Heart left ventricle (tissue), 16 donors: ENCODE data around the gene UBAP2. TPM values are rescaled to one million over a fixed set of nuclear protein-coding genes. Genes with fewer than 3 reads are reported as not detected.

Experiments
- ATAC-seq, 4 donors: fragments of 200-7000 bp; cut with Tn5 transposase; one replicate each; pipeline ENCODE4 v1.9.1; 2020 to 2022; ENCODE audit warnings: moderate library complexity in 4 of 4, mild to moderate bottlenecking in 3 of 4, moderate number of reproducible peaks in 1 of 4
- DNase-seq, 5 donors: peaks; one replicate each; pipeline ENCODE4 v3.0.0-alpha.2; 2020
- H3K27ac ChIP-seq, 12 donors: fragments of 200-600 bp; sonication (generic) in 4 of 12; one replicate each; pipeline versions ENCODE4 v1.5.0 to v1.8.0; 2016 to 2022; ENCODE audit warnings: mild to moderate bottlenecking in 2 of 12
- H3K27me3 ChIP-seq, 9 donors: fragments of 200-600 bp; sonication (generic) in 2 of 9; one replicate each; pipeline versions ENCODE4 v1.5.1 to v1.8.0; 2016 to 2022; ENCODE audit warnings: mild to moderate bottlenecking in 3 of 9
- H3K36me3 ChIP-seq, 9 donors: fragments of 200-600 bp; sonication (generic) in 2 of 9; one replicate each; pipeline versions ENCODE4 v1.5.0 to v1.8.0; 2018 to 2022; ENCODE audit warnings: mild to moderate bottlenecking in 2 of 9
- H3K4me1 ChIP-seq, 12 donors: fragments of 200-600 bp; sonication (generic) in 4 of 12; one replicate each; pipeline versions ENCODE4 v1.5.0 to v1.8.0; 2016 to 2022; ENCODE audit warnings: mild to moderate bottlenecking in 3 of 12
- H3K4me3 ChIP-seq, 12 donors: fragments of 200-600 bp; sonication (generic) in 4 of 12; one replicate each; pipeline versions ENCODE4 v1.5.0 to v1.8.0; 2017 to 2022; ENCODE audit warnings: mild to moderate bottlenecking in 9 of 12, moderate library complexity in 4 of 12
- H3K9me3 ChIP-seq, 12 donors: fragments of 200-600 bp; sonication (generic) in 4 of 12; one replicate each; pipeline versions ENCODE4 v1.5.0 to v1.8.0; 2016 to 2022; ENCODE audit warnings: mild to moderate bottlenecking in 1 of 12
- POLR2A ChIP-seq, 2 donors: fragments of 450-650 bp; IDR thresholded peaks; one replicate each; pipeline ENCODE4 v1.6.1; 2017; ENCODE audit warnings: antibody characterized with exemption in 2 of 2, mild to moderate bottlenecking in 2 of 2, moderate library complexity in 2 of 2
- WGBS, 4 donors: extraction: QIAGEN DNeasy Blood & Tissue Kit in 2 of 4; methylation state at CpG; one replicate each; pipeline versions ENCODE4 v1.1.5 to v1.1.7; 2013 to 2018; 5-methylcytosine and 5-hydroxymethylcytosine counted together
- intact Hi-C, 10 donors: fragments of 100-400 bp; cut with DNase I; formaldehyde crosslinking; loops; one replicate each; pipeline versions ENCODE4 v1.11.1 to v1.14.2; 2022
- polyA plus RNA-seq, 2 donors: library from polyadenylated mRNA; stranded (reverse); fragments of 200-250 nt; gene quantifications; one replicate each; pipeline ENCODE4 v1.2.3, GENCODE V29; 2013
- total RNA-seq, 9 donors: library from RNA; depleted of rRNA in 2 of 9; stranded (reverse); fragments of >200 nt in 2 of 9; fragmentation: NEBNext Ultra II Directional in 3 of 9; extraction: Animal tissue kit (Norgen Biotek cat#: 25700) in 3 of 9; gene quantifications; one replicate each; pipeline versions ENCODE4 v1.1.0 to v1.2.4, GENCODE V29; 2016 to 2023
- TF ChIP-seq, protein P1 (sequence below), 12 donors: fragments of 200-600 bp; sonication (generic) in 4 of 12; IDR thresholded peaks; one replicate each; pipeline versions ENCODE4 v1.5.0 to v1.8.0; 2018 to 2022; ENCODE audit warnings: antibody characterized with exemption in 12 of 12, mild to moderate bottlenecking in 5 of 12
- donor health status: ischemic (EF 13 %, LVEDD 7.1; RV severe dilation, severe dysfunction).
- donor health status: healthy with polysubstance abuse.
- donor health status: DM: no; HTN: yes; CAD: no.
- donor health status: DM: no; HTN: no; CAD: no.
- donor health status: ischemic (EF 25% LVEDD 6.9; RV normal size, moderate dysfunction).
- donor health status: ischemic (EF 25% LVEDD 5.7; RV mildly dilated, moderate dysfunction).
- donor health status: healthy.
- donor health status: DM: yes; HTN: yes; CAD: no.
- donor health status: ischemic (EF 35%, LVEDD 5.7; RV mildly dilated, moderate dysfunction).
- donor health status: nonischemic (EF 11% LVEDD 7.7; RV severe dilation, severe dysfunction).
- donor health status: DM: yes; HTN: yes; CAD: no.
- donor health status: PGD.
- donor health status: ischemic (EF 29% LVEDD 5.4; RV normal size, mild dysfunction).
- donor health status: nonischemic (EF 23%, LVEDD 6.1; RV moderate dilation, normal function).

The UBAP2 gene
- total and polyA plus RNA-seq, 11 donors: 12.9 to 36.2 (median 25.8) TPM

DNA sequence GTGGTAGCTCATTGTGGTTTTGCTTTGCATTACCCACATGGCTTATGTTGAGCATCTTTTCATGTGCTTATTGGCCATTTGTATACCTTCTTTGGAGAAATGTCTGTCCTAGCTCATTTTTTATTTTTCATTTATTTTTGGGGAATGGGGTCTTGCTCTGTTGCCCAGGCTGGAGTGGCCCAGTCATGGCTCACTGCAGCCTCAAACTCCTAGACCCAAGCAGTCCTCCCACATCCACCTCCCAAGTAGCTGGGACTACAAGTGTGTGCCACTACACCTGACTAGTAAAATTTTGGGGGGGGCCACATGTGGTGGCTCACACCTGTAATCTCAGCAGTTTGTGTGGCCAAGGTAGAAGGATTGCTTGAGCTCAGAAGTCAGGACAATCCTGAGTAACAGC is 154.4 kb downstream of the UBAP2 start:
- Histone ChIP-seq H3K4me3 (no peak overlapping the region), H3K4me1 (no peaks in the 10 kb centered on the region), H3K27me3 (no peaks in the 10 kb centered on the region), H3K36me3 (peaks cover 0 to 26% (median 8%) of the 10 kb centered on the region in 9 donors), H3K27ac (no peak overlapping the region), H3K9me3 (no peaks in the 10 kb centered on the region)
- TF ChIP-seq, protein P1, sequence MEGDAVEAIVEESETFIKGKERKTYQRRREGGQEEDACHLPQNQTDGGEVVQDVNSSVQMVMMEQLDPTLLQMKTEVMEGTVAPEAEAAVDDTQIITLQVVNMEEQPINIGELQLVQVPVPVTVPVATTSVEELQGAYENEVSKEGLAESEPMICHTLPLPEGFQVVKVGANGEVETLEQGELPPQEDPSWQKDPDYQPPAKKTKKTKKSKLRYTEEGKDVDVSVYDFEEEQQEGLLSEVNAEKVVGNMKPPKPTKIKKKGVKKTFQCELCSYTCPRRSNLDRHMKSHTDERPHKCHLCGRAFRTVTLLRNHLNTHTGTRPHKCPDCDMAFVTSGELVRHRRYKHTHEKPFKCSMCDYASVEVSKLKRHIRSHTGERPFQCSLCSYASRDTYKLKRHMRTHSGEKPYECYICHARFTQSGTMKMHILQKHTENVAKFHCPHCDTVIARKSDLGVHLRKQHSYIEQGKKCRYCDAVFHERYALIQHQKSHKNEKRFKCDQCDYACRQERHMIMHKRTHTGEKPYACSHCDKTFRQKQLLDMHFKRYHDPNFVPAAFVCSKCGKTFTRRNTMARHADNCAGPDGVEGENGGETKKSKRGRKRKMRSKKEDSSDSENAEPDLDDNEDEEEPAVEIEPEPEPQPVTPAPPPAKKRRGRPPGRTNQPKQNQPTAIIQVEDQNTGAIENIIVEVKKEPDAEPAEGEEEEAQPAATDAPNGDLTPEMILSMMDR (IDR thresholded peaks at IDR 0.05): no peak
- TF ChIP-seq POLR2A (IDR thresholded peaks at IDR 0.05): no peak
- no peak for ATAC-seq
- intact Hi-C loops: no loop called here
- no peak for DNase-seq

DNA sequence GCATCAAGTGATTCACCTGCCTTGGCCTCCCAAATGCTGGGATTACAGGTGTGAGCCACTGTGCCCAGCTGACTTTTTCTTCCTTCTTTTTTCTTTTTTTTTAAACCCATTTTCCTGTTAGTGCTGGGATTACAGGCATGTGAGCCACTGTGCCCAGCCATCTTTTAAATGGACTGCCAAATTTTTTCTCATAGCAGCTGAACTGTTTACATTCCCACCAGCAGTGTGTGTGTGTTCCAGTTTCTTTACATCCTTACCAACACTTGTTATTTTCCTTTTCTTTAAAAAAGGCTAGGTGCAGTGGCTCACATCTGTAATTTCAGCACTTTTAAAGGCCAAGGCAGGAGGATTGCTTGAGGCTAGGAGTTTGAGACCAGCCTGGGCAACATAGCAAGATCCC is 154.8 kb downstream of the UBAP2 start:
- H3K36me3 ChIP-seq: peaks cover 0 to 27% (median 11%) of the 10 kb centered on the region in 9 donors
- no peak for ATAC-seq
- intact Hi-C loops: no loop called here
- H3K27me3 ChIP-seq: no peaks in the 10 kb centered on the region
- DNase-seq: no peak
- no peaks in the 10 kb centered on the region for H3K4me1 ChIP-seq
- no peak overlapping the region for H3K27ac ChIP-seq
- no peak overlapping the region for H3K4me3 ChIP-seq
- no peak for TF ChIP-seq POLR2A (IDR thresholded peaks at IDR 0.05)
- TF ChIP-seq, protein P1 (IDR thresholded peaks at IDR 0.05): no peak
- H3K9me3 ChIP-seq: no peaks in the 10 kb centered on the region

DNA sequence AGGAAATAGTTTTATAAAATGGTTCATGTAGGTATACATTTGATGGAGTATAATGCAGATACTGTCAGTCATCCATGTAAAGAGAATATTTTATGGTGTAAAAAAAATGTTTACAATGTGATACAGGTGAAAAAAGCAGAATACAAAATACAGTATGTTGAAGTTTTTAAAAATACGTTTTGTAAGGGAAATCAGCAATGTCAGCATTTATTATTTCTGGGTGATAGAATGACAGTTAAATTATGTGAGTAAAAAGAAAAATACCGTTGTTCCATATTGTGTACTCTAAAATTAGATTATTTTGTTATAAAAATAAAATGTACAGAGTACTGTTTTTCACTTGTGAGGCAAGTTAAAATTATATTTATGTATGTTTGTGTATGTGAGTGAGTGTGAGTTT is 162.7 kb downstream of the UBAP2 start:
- ATAC-seq: no peak
- Histone ChIP-seq H3K9me3 (no peaks in the 10 kb centered on the region), H3K4me3 (no peak overlapping the region), H3K36me3 (peaks cover 0 to 36% (median 11%) of the 10 kb centered on the region in 9 donors), H3K27me3 (no peaks in the 10 kb centered on the region), H3K4me1 (peaks cover 6 to 51% (median 31%) of the 10 kb centered on the region in 12 donors), H3K27ac (no peak overlapping the region)
- 67 to 77% (median 72%) methylated on average over 2 of the region's 2 CpGs for WGBS, 4 donors
- intact Hi-C loops: no loop called here
- DNase-seq: no peak
- TF ChIP-seq, protein P1 (IDR thresholded peaks at IDR 0.05): no peak
- no peak for TF ChIP-seq POLR2A (IDR thresholded peaks at IDR 0.05)

DNA sequence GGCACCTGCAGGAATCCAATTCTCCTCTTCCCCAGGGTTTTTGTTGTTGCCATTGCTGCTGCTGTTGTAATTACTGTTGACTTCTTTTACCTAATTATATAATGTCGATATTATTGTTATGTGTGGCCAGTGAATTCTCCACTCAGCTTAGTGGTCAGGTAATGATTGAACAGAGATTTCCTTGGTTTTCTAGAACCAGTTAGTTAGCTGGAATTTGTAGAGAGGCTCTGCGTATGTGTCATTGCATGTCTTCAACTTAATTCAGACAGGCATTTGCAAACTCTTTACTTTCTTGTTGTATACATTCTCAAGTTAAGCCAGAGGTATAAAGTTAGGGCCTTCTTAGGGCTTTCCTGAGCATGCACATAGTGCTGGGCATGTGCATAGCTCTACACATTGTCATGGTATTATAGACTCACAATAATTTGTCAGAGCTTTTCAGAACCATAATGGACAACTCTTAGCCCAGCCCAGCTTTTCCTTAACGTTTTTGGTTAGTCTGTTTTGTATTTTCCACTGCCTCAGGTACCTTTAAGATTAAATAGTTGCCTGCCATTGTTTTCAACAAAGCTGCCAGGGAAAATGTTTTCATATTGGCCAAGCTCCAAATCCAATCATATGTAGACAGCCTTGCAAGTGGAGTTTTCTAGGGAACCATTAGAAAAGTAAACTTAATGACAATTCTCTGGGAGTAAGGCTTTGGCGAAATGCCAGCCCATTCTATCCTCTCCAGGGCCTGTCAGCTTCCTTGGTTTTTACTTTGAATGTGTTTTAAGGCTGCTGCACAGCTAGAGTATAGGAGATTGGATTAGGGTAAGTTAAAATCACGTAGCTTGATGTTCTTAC is 163.6 kb downstream of the UBAP2 start:
- DNase-seq (peak in 3 of 5 donors; percentile 53 to 63 (median 60)), ATAC-seq (peak in 3 of 4 donors; percentile 26 to 42 (median 41))
- Histone ChIP-seq H3K36me3 (peaks cover 0 to 29% (median 11%) of the 10 kb centered on the region in 9 donors), H3K27ac (peak overlapping the region in 3 of 12 donors; percentile 2 to 37 (median 9)), H3K4me3 (no peak overlapping the region), H3K4me1 (peaks cover 6 to 57% (median 31%) of the 10 kb centered on the region in 12 donors), H3K27me3 (no peaks in the 10 kb centered on the region), H3K9me3 (no peaks in the 10 kb centered on the region)
- TF ChIP-seq, protein P1 (IDR thresholded peaks at IDR 0.05): no peak
- TF ChIP-seq POLR2A (IDR thresholded peaks at IDR 0.05): no peak
- intact Hi-C loops: no loop called here
- WGBS, 4 donors: 43 to 52% (median 48%) methylated on average over 5 of the region's 5 CpGs
